G401 (cell line): ENCODE data around the gene POMP. TPM values are rescaled to one million over a fixed set of nuclear protein-coding genes. Genes with fewer than 3 reads are reported as not detected.

Source experiments
- DNase-seq: peaks from one replicate; pipeline ENCODE4 v3.0.0-alpha.2; 2015; ENCODE audit warnings: low spot score
- in situ Hi-C: cut with HindIII; loops from 2 replicates; pipeline ENCODE4 v1.10.0; 2016; ENCODE audit warnings: low sequenced_read_pairs, mixed read lengths
- total RNA-seq: library from RNA; depleted of rRNA; stranded (reverse); fragments of >200 nt; shearing (Covaris generic); gene quantifications from 2 replicates; pipeline ENCODE4 v1.2.3, GENCODE V29; 2014; rRNA removed

POMP gene
- total RNA-seq = 75.0 and 89.5 TPM in 2 replicates

GRCh38 chr13:28658796-28659620 lies at the start of gene POMP:
Gene POMP, plus strand, starts transcription at chr13:28659130. Its CDS starts 55 bp downstream, at chr13:28659185.
- in situ Hi-C loops = no loop called here
- peak; percentile 87 for DNase-seq

- DNase-seq = no peak
- in situ Hi-C loops = no loop called here
Measured at GRCh38 chr13:28609381-28609780, 49.5 kb upstream of the POMP start.

DNA sequence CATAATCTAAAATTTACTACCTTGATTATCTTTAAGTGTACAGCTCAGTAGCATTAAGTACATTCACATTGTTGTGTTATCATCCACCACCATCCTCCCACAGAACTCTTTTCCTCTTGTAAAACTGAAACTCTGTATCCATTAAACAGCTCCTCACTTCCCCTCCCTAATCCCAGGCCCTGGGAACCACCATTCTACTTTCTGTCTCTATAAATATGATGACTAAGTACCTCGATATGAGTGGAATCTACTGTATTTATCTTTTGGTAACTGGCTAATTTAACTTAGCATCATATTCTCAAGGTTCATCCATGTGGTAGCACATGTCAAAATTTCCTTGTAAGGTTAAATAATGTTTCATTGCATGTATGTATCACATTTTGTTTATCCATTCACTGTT lies 49.0 kb upstream of the POMP start:
- no peak for DNase-seq
- in situ Hi-C loops = no loop called here

GRCh38 chr13:28610996-28611395 lies 47.9 kb upstream of the POMP start:
- no peak for DNase-seq
- in situ Hi-C loops = no loop called here

DNA sequence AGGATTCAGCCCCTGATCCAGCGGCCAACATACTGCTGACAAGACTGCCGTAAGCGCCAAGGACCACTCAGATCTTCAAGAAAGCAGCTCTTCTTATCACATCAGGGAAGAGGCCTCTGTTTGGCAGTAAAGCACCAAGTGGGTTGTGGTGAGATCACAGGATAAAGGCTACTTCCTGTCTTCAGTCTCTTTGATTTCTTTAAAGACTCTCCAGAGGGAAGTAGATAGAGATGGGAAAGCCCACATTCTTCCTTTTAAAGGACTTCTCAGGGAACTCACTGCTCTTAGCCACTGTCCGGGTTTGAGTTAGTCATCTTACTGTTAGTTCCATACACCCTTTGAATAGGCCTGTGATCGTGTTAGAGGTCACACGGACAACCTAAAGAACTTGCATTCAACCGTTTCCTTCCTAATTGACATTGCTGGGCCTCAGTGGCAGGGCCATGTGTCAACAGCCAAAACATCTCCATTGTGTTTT lies 47.2 kb upstream of the POMP start:
- DNase-seq = no peak
- in situ Hi-C loops = no loop called here

DNA sequence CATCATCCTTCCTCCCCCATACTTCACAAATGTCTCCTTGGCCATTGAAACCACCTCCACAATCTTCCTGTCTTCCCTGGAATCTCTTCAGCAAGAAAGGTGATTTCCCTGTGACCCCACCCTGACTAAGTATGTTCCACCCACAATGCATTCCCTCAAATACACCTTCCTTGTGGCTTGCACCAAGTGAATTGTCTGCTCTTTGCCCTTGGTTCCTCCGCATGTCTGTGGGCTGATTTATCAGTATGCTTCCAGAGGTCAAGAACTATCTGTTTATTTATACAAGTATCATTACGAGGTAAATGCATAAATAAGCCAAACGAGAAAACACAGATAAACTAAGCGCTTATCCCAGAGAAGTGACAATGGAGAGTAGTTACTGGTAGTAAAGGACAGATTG lies 45.4 kb upstream of the POMP start:
- in situ Hi-C loops = no loop called here
- no peak for DNase-seq

- in situ Hi-C loops = no loop called here
- DNase-seq = no peak
Measured at GRCh38 chr13:28615916-28616446, 42.9 kb upstream of the POMP start.

DNA sequence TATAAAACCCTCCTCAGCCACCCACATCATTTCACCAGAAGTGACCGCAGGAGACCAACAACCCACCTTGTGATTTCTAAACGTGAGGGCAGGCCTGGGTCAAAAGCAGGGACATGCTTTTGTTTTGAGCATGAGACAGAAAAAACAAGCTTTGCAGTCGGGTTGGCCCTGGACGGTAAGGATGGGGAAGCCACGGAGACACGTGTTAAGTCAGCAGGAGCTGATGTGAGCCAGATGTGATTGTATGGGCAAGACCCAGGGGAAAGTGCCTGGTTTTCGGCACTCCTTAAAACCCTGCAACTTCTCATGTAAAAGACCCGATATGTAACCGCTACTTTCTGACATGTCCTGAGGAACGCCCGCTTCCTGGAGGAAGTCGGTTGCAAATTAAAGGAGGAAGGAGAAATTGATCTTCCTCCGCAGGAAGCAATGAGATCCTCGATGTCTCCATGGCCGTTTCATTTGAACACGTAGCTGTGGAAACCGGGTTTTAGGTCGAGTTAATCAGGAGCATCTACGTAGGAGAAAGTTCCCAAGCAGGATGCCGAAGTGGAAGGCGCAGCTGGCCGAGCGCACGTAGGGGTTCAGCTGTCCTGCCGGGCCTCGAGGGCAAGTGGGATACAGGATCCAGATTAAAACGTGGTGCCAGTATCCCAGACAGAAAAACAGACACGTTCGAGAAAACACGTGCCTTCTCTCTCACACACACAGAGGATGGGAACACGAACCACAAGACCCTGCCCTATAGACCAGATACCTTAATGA lies 40.5 kb upstream of the POMP start:
- no peak for DNase-seq
- in situ Hi-C loops = no loop called here

- in situ Hi-C loops = no loop called here
- no peak for DNase-seq
Measured at GRCh38 chr13:28620011-28620830, 38.7 kb upstream of the POMP start.

DNA sequence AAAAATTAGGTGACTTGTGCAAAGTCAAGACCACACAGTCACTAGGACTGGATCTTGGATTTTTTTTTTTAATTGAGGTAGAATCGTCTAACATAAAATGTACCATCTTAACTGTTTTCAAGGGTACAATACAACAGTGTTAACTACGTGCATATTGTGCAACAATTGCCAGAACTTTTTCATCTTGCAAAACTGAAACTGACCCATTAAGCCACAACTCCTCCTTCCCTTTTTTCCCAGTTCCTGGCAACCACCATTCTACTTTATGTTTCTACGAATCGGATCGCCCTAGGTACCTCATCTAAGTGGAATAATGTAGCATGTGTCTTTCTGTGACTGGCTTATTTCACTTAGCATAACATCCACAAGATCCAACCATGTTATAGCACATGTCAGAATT lies 37.5 kb upstream of the POMP start:
- no peak for DNase-seq

GRCh38 chr13:28622286-28622685 lies 36.6 kb upstream of the POMP start:
- in situ Hi-C loops = no loop called here
- DNase-seq = no peak

More for the DNA sequence above, 37.5 kb upstream of the POMP start:
- in situ Hi-C loops = no loop called here

GRCh38 chr13:28623782-28624706 lies 34.9 kb upstream of the POMP start:
- in situ Hi-C loops = no loop called here
- peak; percentile 88 for DNase-seq

DNA sequence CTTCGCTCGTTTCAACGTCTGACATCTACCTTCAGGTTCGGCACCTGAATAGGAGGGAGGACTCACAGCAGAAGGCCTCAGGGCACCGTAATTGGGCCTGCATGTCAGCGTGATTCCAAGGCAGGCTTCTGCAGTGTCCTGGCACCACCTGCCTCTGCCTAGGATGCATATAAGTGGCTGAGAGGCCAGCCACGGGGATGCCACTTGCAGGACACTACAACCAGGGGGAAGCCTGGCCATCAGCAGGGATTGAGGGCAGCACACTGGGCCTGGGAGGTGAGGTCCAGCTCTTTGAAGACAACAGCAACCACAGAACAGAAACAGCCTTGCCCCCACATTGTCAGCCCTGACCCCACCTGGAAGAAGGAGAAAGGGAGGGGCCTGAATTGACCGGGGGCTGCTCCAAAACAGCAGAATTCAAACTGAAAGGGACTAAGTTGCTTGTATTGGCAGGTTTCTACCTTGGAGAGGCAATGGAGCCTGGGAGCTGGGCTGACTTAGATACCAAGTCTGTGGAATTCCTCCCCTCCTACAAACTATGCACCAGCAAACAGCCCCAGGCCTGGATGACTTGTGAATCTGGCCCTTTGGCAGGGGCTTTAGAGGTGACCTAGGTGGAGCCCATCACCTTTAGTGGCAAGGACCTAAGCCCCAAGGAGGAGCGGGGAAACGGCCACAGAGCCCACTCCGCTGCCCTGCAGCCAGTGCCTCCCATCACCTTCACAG lies 34.1 kb upstream of the POMP start:
- peak; percentile 73 for DNase-seq
- in situ Hi-C loops = no loop called here

DNA sequence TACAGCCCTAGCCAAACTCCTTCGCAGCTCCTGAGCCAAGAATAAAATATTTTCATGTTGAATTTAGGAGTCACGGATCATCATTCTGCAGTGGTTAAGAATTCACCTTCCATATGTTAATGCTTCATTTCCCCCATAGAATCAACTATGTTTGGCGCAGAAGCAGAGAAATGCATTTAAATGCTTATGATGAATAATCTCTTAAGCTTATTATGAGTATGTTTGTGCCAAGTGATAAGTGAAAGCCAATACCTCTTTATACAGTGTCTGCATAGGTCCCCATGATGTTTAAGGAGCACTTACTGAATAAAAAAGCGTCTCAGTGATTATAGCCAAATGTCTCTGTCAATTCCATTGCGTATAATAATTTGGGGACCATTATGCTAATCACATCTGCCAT lies 32.7 kb upstream of the POMP start:
- no peak for DNase-seq
- in situ Hi-C loops = no loop called here

GRCh38 chr13:28628241-28628640 lies 30.7 kb upstream of the POMP start:
- in situ Hi-C loops = no loop called here

DNA sequence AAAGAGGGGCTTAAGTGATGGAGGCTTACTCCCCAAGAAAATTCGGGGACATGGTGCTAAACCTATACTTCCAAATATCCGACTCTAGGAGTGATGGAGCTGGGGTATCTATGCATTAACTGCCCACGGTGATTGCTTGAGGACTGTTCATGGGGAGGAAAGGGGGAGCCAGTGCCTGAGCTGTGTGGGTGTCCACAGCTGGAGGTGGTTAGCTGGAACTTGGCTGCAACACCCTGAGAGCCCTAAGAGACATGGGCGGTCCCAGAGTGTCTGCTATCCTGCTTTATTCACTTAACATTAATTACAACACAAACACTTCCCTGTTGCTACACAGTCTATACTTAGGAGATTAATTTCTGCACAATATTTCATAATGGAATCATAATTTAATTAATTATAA lies 28.1 kb upstream of the POMP start:
- in situ Hi-C loops = no loop called here
- DNase-seq = no peak

More at GRCh38 chr13:28628241-28628640, 30.7 kb upstream of the POMP start:
- DNase-seq = no peak

- in situ Hi-C loops = no loop called here
- no peak for DNase-seq
Measured at GRCh38 chr13:28631801-28632200, 27.1 kb upstream of the POMP start.

DNA sequence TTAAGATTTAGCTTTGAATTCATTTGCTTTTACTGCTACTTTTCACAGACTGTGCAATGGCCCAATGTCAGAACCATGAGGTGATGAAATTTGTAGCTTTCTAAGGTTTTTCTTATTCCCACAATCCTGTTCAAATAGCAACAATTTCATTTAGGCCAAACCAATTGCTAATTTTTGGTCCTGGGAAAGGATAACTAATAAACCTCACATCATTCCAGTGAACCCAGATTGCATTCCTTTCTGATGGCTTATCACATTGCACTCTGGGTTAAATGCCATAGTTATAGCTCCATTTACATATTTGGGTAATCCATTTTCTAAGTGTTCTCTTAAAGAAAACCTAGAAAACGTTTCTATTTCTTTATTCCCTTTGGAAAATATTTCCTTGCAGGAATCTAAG lies 22.9 kb upstream of the POMP start:
- in situ Hi-C loops = no loop called here
- no peak for DNase-seq
